ENCODE results near the gene CLDN19.

CLDN19 gene

DNA sequence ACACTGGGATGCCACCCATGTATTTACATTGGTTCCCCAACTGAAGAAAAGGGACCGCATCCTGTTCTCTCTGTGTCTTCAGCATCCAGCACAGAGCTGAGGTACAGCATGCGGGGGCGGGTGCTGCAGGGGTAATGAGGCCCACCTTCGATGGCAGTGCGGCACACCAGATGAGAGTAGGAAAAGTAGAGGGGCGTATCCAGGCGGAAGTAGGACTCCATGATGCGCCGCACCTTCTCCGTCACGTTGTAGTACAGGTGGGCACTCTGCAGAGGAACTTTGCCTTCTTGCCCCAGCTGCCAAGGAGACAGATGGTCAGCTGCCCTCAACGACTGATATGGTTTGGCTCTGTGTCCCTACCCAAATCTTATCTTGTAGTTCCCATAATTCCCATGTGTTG lies 10.0 kb upstream of the CLDN19 start:
- peak; percentile 10 for DNase-seq (ENCODE audit: low spot score)
- TF ChIP-seq, protein P1, sequence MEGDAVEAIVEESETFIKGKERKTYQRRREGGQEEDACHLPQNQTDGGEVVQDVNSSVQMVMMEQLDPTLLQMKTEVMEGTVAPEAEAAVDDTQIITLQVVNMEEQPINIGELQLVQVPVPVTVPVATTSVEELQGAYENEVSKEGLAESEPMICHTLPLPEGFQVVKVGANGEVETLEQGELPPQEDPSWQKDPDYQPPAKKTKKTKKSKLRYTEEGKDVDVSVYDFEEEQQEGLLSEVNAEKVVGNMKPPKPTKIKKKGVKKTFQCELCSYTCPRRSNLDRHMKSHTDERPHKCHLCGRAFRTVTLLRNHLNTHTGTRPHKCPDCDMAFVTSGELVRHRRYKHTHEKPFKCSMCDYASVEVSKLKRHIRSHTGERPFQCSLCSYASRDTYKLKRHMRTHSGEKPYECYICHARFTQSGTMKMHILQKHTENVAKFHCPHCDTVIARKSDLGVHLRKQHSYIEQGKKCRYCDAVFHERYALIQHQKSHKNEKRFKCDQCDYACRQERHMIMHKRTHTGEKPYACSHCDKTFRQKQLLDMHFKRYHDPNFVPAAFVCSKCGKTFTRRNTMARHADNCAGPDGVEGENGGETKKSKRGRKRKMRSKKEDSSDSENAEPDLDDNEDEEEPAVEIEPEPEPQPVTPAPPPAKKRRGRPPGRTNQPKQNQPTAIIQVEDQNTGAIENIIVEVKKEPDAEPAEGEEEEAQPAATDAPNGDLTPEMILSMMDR (IDR thresholded peaks at IDR 0.05; ENCODE audit: extremely low read depth, missing control alignments), result no peak

DNA sequence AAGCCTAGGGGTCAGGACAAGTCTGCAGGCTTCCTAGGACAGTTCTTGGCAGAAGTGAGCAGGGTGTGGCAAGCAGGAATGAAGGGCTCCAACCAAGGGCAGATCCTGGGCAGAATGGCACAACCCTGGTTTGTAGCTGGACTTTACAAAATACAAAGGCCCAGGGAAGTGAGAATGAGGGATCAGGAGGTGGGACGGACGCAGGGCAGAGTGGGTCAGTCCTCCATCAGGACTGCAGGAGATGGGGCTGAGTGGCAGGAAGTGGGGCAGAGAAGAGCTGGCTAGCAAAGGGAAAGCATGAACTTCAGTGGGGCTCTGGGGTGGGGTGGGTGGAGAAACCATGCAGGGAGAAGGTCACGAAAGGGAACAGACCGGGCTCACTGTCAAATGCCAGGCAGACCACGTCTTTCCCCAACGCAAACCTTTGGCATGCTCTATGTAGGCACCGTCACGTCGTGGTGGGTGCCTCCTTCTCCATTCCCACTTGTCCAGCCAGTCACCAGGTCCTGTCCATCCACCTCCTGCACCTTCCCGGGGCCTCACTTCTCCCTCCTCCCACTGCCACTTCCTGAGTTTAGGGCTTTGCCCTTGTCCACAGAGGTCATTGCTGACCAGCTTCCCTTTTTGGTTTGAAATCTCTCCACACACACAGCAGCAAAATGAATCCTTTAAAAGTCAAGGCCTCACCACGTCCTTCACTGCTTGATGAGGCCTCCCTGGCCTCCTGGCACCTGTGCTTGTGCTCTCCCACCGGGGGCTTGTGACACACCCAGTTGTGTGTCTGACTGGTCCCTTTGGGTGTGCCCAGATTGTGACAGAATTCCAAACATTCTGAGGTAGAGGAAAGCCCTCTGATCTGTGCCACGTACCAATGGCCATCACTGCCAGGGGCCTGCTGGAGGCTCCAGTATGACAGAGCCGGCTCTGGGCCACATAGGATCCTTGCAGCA lies 8.7 kb upstream of the CLDN19 start:
- no peak for DNase-seq (ENCODE audit: low spot score)
- TF ChIP-seq, protein P1 (IDR thresholded peaks at IDR 0.05; ENCODE audit: extremely low read depth, missing control alignments), result no peak

DNA sequence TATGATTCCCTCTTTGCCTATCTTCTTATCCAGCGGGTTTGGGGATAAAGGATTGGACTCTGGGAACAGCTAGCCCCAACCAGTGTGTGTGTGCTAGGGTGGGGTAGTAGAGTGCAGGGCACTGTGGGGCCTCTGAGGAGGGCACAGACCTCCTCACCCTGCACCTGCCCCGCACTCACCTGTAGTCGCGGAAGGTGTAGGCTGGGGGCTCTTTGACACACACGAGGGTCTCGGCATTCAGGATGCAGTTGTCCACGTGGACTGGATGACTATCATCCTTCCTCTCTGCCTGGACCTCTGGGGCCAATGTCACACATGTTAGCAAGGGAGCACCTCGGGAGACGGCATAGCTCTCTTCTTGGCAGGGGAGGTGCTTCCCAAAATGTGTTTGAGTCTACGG lies 8.0 kb upstream of the CLDN19 start:
- TF ChIP-seq, protein P1 (IDR thresholded peaks at IDR 0.05; ENCODE audit: extremely low read depth, missing control alignments), result no peak
- no peak for DNase-seq (ENCODE audit: low spot score)

DNA sequence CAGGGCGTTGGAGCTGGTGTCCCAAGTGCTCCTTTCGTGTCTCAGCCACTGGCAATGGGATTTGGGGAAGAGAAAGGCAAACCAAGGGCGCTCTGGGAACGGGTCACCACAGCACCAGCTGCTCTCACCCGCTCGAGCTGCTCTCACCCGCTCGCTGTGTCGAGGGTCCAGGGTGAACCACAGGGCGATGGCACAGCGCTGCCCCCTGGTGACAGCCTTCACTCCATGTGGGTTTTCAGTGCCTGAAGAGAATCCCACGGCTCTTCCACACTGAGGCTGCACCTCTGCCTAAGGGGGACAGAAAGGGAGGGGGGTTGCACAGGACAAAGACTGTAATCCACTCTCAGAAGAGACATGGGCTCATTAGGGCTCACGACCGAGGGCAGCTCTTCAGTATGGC lies 7.1 kb upstream of the CLDN19 start:
- TF ChIP-seq, protein P1 (IDR thresholded peaks at IDR 0.05; ENCODE audit: extremely low read depth, missing control alignments), result peak; percentile 56
- DNase-seq (ENCODE audit: low spot score), result peak; percentile 74

DNA sequence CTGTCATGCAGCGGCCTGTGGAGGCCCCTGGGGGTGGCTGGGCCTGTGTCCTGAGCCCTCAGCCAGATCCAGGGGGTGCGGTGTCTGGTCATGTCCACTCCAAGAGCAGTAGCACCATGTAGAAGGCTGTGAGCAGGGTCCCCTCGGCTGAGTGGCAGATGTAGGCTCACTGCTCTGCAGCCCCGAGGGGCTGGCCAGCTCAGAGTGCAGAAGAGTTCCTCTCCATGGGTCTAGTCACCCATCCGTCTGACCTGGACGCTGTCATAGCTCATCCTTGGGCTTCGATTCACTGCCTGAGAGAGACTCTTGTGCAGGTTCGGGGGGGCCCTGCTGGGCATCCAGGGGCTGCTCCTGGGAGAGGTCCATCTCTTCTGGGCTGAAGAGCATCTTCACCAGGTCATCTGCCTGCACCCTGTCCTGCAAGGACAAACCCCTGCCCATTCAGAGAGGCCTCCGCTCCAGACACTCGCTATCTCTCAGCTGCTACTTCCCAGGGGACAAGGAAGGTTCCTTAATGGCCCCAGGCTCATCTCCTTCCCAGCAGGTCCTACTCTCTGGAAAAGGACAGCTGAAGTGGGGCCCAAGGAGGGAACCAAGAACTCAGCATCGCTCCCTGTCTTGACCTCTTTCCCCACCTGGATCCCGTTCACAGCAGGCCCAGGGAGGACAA lies 6.5 kb upstream of the CLDN19 start:
- no peak for DNase-seq (ENCODE audit: low spot score)
- TF ChIP-seq, protein P1 (IDR thresholded peaks at IDR 0.05; ENCODE audit: extremely low read depth, missing control alignments), result no peak

DNA sequence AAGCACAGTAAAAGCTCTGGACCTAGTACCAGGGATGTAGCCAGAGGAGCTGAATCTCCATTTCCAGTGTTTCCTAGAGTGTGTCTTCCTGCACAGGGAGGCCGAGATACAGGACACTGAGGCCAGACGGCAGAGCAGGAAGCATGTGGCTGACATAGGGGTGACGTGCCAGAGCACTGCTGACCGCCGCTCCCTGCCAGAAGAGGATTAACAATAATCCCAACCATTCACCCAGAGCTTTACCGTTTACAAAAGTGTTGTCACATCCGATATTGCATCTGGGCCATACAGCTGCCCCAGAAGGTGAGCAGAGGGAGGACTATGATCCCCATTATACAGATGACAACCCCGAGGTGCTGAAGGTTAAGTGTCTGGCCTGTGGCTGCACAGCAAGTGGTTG lies 5.8 kb upstream of the CLDN19 start:
- DNase-seq (ENCODE audit: low spot score), result no peak
- TF ChIP-seq, protein P1 (IDR thresholded peaks at IDR 0.05; ENCODE audit: extremely low read depth, missing control alignments), result no peak

DNA sequence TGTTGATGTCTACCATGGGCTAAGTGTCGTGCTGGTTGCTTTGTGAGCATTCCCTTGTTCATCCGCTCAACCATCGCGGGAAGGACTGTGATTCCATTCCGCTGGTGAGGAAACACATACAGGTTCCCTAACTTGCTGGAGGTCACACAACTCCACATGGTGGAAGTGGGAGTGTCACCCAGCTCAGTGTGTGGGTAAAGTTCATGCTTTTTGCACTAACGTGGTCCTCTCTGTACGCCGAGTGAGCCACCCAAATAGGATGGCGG lies 4.0 kb upstream of the CLDN19 start:
- TF ChIP-seq, protein P1 (IDR thresholded peaks at IDR 0.05; ENCODE audit: extremely low read depth, missing control alignments), result no peak
- DNase-seq (ENCODE audit: low spot score), result no peak
